NK-92 (cell line): Measurements from ENCODE around the gene GSG1L.

Experiments
- DNase-seq: peaks from one replicate; lab custom pipeline; 2025; ENCODE audit not compliant: unreplicated experiment; lab: John Stamatoyannopoulos, UW

Gene GSG1L

DNA sequence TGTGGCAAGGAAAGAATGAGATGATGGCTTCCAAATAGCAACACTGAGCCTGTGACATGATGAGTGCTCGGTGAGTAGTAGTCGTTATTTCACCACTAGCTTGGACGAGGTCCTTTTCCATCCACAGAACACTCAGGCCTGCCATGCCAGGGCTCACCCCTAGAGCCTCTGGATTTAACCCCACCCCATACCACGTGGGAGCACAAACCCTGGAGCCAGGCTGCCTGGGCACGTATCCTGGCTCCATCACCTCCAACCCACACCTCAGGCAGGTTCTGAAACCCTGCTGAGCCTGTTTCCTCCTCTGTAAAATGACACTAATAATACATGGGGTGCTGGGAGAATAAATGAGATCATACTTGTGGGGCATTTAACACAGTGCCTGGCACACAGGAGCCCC lies 321.2 kb downstream of the GSG1L start:
- no peak for DNase-seq

DNA sequence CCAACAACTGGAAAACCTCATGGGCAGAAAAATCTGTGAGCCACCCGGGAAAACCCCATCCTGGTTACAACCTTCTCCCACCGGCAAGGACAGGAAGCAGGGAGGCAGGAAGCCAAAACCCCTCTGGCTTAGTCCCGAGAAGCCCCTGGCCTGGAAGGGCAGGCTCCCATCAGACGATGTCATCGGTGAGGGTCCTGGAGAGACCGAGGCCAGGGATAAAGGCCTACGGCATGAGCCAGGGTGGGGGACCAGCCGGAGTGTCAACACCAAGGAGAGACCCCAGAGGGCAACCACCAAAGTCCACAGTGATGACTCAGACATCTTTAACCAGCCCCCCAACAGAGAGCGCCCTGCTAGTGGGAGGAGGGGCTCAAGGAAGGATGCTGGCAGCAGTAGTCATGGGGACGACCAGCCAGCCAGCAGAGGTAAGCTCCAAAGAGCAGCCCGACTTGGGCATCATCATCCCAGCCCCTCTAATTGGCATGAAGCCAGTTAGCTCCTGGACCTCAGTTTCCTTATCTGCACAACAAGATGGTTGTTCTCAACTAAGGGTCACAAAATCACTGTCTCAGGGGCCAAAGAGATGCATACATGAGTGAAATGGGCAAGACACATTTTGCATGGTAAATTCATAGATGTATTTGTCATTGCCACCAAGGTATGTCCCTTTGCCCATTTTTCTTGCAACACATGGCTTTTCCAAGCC lies 322.9 kb downstream of the GSG1L start:
- DNase-seq: no peak

GRCh38 chr16:27739606-27740357 lies 323.7 kb downstream of the GSG1L start:
- DNase-seq: no peak

GRCh38 chr16:27738596-27738995 lies 324.9 kb downstream of the GSG1L start:
- no peak for DNase-seq
